K562 (cell line): ENCODE data around the gene CLPSL2. TPM values are rescaled to one million over a fixed set of nuclear protein-coding genes. Genes with fewer than 3 reads are reported as not detected.

Experiments used
- CXXC5 ChIP-seq: fragments of 250-450 bp; sonication (Bioruptor Pico); IDR thresholded peaks from 2 replicates; pipeline ENCODE4 v1.8.0; 2022; ENCODE audit warnings: inconsistent platforms, mild to moderate bottlenecking, moderate library complexity
- FOS ChIP-seq: IDR thresholded peaks from 3 replicates; pipeline ENCODE4 v1.6.1; 2011; ENCODE audit not compliant: insufficient read length; ENCODE audit errors: extremely low read depth
- HOXB6 ChIP-seq: fragments of 250-450 bp; sonication (Bioruptor Pico); IDR thresholded peaks from 2 replicates; pipeline ENCODE4 v1.5.1; 2022; ENCODE audit warnings: mild to moderate bottlenecking, borderline replicate concordance
- MXI1 ChIP-seq: IDR thresholded peaks from 2 replicates; pipeline ENCODE4 v1.6.1; 2011; ENCODE audit warnings: low read depth, mild to moderate bottlenecking, improper control_type of control experiment, low read length
- ZNF165 ChIP-seq: fragments of 250-450 bp; sonication (Bioruptor Pico); IDR thresholded peaks from 2 replicates; pipeline ENCODE4 v1.4.0; 2020; ENCODE audit warnings: borderline replicate concordance
- polyA plus RNA-seq, 8 experiments: library from polyadenylated mRNA; depleted of rRNA in 4 of 8; stranded (reverse) in 5 of 8; unstranded in 3 of 8; fragments of >200 nt; fragmentation: Nextera tagmentation in 2 of 8; fragmentation: Illumina TruSeq in 1 of 8; extraction: Ambion mirVana in 2 of 8; extraction: Trizol in 1 of 8; gene quantifications; 2 replicates each; pipeline versions ENCODE4 v1.2.1 to v1.2.3, GENCODE V29; 2011 to 2014; ENCODE audit warnings: inconsistent platforms in 1 of 8, missing spikeins in 1 of 8
- total RNA-seq, 7 experiments: library from RNA; depleted of rRNA in 6 of 7; stranded (reverse); fragments of >200 nt in 6 of 7; fragmentation: Illumina TruSeq in 2 of 7; extraction: Trizol in 2 of 7; gene quantifications; 2 replicates each; pipeline versions ENCODE4 v1.2.1 to v1.2.3, GENCODE V29; 2011 to 2021; ENCODE audit warnings: low replicate concordance in 1 of 7
- TF ChIP-seq, protein P1 (sequence below): sonication (generic); formaldehyde crosslinking; IDR thresholded peaks from 2 replicates; pipeline ENCODE4 v1.8.0; 2022; ENCODE audit warnings: mild to moderate bottlenecking, missing genetic modification reagents, borderline replicate concordance
- TF ChIP-seq, protein P2 (sequence below): fragments of 450-650 bp; IDR thresholded peaks from 2 replicates; pipeline ENCODE4 v1.6.1; 2016; ENCODE audit warnings: mild to moderate bottlenecking, moderate library complexity
- TF ChIP-seq, protein P3 (sequence below): sonication (generic); formaldehyde crosslinking; IDR thresholded peaks from 2 replicates; pipeline ENCODE4 v1.8.0; 2022; ENCODE audit warnings: mild to moderate bottlenecking, missing genetic modification reagents

CLPSL2 gene
- total and polyA plus RNA-seq, 9 of the 15 experiments (the other 6 are each of a cell fraction or from before 2014, with no cell fraction given) = not detected

DNA sequence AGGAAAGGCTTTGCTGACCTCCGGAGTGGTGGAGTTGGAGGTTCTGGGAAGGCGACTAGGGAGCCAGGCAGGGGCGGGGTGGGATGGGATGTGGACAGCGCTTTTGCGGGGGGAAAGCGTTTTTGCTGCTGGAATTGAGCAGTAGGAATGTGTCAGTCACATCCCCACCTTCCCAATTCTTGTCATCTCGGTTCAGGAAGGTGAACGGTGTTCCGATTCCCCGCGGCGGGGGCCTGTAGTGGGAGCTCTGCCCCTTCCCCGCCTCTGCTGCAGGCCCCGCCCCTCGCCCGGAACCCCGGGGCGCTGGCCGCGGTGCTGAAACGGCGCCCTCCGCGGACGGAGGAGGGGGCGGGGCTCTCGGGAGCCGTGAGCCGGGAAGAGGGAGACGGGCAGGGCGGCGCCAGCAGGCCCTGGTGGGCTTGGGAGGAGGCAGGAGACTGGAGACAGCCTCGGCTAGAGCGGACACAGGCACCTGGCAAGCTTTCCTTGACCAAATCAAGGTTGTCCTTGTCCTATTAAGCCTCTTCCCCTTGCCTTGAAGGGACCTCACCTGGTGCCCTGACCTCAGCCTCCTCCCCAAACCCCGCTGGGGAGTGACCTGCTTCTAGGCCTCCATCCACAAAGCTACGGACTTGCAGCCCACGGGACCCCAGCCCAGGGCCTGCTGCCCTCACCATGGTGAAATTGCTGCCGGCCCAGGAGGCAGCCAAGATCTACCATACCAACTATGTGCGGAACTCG lies 28.8 kb downstream of the CLPSL2 start, which contains the start of gene LHFPL5 (continued):
- TF ChIP-seq, protein P1, sequence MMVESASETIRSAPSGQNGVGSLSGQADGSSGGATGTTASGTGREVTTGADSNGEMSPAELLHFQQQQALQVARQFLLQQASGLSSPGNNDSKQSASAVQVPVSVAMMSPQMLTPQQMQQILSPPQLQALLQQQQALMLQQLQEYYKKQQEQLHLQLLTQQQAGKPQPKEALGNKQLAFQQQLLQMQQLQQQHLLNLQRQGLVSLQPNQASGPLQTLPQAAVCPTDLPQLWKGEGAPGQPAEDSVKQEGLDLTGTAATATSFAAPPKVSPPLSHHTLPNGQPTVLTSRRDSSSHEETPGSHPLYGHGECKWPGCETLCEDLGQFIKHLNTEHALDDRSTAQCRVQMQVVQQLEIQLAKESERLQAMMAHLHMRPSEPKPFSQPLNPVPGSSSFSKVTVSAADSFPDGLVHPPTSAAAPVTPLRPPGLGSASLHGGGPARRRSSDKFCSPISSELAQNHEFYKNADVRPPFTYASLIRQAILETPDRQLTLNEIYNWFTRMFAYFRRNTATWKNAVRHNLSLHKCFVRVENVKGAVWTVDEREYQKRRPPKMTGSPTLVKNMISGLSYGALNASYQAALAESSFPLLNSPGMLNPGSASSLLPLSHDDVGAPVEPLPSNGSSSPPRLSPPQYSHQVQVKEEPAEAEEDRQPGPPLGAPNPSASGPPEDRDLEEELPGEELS = peak; percentile 82
- 0 out of 2 replicates have a peak, but pooled peaks have one; percentile 58 for TF ChIP-seq ZNF165 (CRISPR knock-in tag)
- no peak for TF ChIP-seq HOXB6 (CRISPR knock-in tag)
- TF ChIP-seq, protein P2, sequence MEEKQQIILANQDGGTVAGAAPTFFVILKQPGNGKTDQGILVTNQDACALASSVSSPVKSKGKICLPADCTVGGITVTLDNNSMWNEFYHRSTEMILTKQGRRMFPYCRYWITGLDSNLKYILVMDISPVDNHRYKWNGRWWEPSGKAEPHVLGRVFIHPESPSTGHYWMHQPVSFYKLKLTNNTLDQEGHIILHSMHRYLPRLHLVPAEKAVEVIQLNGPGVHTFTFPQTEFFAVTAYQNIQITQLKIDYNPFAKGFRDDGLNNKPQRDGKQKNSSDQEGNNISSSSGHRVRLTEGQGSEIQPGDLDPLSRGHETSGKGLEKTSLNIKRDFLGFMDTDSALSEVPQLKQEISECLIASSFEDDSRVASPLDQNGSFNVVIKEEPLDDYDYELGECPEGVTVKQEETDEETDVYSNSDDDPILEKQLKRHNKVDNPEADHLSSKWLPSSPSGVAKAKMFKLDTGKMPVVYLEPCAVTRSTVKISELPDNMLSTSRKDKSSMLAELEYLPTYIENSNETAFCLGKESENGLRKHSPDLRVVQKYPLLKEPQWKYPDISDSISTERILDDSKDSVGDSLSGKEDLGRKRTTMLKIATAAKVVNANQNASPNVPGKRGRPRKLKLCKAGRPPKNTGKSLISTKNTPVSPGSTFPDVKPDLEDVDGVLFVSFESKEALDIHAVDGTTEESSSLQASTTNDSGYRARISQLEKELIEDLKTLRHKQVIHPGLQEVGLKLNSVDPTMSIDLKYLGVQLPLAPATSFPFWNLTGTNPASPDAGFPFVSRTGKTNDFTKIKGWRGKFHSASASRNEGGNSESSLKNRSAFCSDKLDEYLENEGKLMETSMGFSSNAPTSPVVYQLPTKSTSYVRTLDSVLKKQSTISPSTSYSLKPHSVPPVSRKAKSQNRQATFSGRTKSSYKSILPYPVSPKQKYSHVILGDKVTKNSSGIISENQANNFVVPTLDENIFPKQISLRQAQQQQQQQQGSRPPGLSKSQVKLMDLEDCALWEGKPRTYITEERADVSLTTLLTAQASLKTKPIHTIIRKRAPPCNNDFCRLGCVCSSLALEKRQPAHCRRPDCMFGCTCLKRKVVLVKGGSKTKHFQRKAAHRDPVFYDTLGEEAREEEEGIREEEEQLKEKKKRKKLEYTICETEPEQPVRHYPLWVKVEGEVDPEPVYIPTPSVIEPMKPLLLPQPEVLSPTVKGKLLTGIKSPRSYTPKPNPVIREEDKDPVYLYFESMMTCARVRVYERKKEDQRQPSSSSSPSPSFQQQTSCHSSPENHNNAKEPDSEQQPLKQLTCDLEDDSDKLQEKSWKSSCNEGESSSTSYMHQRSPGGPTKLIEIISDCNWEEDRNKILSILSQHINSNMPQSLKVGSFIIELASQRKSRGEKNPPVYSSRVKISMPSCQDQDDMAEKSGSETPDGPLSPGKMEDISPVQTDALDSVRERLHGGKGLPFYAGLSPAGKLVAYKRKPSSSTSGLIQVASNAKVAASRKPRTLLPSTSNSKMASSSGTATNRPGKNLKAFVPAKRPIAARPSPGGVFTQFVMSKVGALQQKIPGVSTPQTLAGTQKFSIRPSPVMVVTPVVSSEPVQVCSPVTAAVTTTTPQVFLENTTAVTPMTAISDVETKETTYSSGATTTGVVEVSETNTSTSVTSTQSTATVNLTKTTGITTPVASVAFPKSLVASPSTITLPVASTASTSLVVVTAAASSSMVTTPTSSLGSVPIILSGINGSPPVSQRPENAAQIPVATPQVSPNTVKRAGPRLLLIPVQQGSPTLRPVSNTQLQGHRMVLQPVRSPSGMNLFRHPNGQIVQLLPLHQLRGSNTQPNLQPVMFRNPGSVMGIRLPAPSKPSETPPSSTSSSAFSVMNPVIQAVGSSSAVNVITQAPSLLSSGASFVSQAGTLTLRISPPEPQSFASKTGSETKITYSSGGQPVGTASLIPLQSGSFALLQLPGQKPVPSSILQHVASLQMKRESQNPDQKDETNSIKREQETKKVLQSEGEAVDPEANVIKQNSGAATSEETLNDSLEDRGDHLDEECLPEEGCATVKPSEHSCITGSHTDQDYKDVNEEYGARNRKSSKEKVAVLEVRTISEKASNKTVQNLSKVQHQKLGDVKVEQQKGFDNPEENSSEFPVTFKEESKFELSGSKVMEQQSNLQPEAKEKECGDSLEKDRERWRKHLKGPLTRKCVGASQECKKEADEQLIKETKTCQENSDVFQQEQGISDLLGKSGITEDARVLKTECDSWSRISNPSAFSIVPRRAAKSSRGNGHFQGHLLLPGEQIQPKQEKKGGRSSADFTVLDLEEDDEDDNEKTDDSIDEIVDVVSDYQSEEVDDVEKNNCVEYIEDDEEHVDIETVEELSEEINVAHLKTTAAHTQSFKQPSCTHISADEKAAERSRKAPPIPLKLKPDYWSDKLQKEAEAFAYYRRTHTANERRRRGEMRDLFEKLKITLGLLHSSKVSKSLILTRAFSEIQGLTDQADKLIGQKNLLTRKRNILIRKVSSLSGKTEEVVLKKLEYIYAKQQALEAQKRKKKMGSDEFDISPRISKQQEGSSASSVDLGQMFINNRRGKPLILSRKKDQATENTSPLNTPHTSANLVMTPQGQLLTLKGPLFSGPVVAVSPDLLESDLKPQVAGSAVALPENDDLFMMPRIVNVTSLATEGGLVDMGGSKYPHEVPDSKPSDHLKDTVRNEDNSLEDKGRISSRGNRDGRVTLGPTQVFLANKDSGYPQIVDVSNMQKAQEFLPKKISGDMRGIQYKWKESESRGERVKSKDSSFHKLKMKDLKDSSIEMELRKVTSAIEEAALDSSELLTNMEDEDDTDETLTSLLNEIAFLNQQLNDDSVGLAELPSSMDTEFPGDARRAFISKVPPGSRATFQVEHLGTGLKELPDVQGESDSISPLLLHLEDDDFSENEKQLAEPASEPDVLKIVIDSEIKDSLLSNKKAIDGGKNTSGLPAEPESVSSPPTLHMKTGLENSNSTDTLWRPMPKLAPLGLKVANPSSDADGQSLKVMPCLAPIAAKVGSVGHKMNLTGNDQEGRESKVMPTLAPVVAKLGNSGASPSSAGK = no peak
- peak; percentile 68 for TF ChIP-seq CXXC5 (CRISPR knock-in tag)
- TF ChIP-seq, protein P3, sequence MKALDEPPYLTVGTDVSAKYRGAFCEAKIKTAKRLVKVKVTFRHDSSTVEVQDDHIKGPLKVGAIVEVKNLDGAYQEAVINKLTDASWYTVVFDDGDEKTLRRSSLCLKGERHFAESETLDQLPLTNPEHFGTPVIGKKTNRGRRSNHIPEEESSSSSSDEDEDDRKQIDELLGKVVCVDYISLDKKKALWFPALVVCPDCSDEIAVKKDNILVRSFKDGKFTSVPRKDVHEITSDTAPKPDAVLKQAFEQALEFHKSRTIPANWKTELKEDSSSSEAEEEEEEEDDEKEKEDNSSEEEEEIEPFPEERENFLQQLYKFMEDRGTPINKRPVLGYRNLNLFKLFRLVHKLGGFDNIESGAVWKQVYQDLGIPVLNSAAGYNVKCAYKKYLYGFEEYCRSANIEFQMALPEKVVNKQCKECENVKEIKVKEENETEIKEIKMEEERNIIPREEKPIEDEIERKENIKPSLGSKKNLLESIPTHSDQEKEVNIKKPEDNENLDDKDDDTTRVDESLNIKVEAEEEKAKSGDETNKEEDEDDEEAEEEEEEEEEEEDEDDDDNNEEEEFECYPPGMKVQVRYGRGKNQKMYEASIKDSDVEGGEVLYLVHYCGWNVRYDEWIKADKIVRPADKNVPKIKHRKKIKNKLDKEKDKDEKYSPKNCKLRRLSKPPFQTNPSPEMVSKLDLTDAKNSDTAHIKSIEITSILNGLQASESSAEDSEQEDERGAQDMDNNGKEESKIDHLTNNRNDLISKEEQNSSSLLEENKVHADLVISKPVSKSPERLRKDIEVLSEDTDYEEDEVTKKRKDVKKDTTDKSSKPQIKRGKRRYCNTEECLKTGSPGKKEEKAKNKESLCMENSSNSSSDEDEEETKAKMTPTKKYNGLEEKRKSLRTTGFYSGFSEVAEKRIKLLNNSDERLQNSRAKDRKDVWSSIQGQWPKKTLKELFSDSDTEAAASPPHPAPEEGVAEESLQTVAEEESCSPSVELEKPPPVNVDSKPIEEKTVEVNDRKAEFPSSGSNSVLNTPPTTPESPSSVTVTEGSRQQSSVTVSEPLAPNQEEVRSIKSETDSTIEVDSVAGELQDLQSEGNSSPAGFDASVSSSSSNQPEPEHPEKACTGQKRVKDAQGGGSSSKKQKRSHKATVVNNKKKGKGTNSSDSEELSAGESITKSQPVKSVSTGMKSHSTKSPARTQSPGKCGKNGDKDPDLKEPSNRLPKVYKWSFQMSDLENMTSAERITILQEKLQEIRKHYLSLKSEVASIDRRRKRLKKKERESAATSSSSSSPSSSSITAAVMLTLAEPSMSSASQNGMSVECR (CRISPR knock-in tag) = peak; percentile 87
- TF ChIP-seq MXI1 = 0 out of 2 replicates have a peak, but pooled peaks have one; percentile 23
- no peak for TF ChIP-seq FOS
